SK-N-SH (cell line): ENCODE results near the gene FMO1. TPM values are rescaled to one million over a fixed set of nuclear protein-coding genes. Genes with fewer than 3 reads are reported as not detected.

Experiments
- CTCF ChIA-PET: fragments of 300-600, 350-600 bp; formaldehyde crosslinking; extraction: SDS; loops from one replicate; lab custom pipeline; 2021; lab: Yijun Ruan, JAX
- POLR2A ChIA-PET: fragments of 350-600 bp; sonication (Branson Sonifier 250); formaldehyde crosslinking; extraction: SDS; loops from one replicate; lab custom pipeline; 2020; ENCODE audit warnings: antibody characterized with exemption, inconsistent platforms; lab: Yijun Ruan, JAX
- DNase-seq: peaks from one replicate; pipeline ENCODE4 v3.0.0; 2012
- H2AFZ ChIP-seq: fragments of 200-600 bp; sonication (generic); 2 replicates; pipeline ENCODE4 v1.8.1; 2016; ENCODE audit warnings: antibody characterized with exemption, mild to moderate bottlenecking, low read depth
- H3F3A ChIP-seq: fragments of 200-600 bp; sonication (generic); replicated peaks from 2 replicates; pipeline ENCODE3; 2016; ENCODE audit warnings: antibody characterized with exemption, mild to moderate bottlenecking; ENCODE audit not compliant: insufficient read depth
- H3K27ac ChIP-seq, 2 experiments: fragments of 200-500 bp in 1 of 2; fragments of 200-600 bp in 1 of 2; sonication (Bioruptor generic) in 1 of 2; sonication (generic), shearing (Covaris generic) in 1 of 2; 2 replicates each; pipeline versions ENCODE4 v1.5.1 to v1.6.1; 2014 to 2016; ENCODE audit warnings: low read depth in 2 of 2, inconsistent platforms in 1 of 2, low read length in 1 of 2, mild to moderate bottlenecking in 1 of 2, mixed read lengths in 1 of 2
- H3K27me3 ChIP-seq: fragments of 200-600 bp; sonication (generic), shearing (Covaris generic); 2 replicates; pipeline ENCODE4 v1.6.1; 2016; ENCODE audit warnings: mixed run types; ENCODE audit not compliant: insufficient read depth
- H3K36me3 ChIP-seq, 2 experiments: fragments of 200-500 bp in 1 of 2; fragments of 200-600 bp in 1 of 2; sonication (Bioruptor generic) in 1 of 2; sonication (generic) in 1 of 2; replicated peaks in 1 of 2; 2 replicates each; pipeline versions ENCODE3 to v1.5.1; 2014 to 2016; ENCODE audit warnings: low read length in 1 of 2, mild to moderate bottlenecking in 1 of 2; ENCODE audit not compliant: insufficient read depth in 2 of 2, control insufficient read depth in 1 of 2
- H3K4me1 ChIP-seq, 2 experiments: fragments of 200-500 bp in 1 of 2; fragments of 200-600 bp in 1 of 2; sonication (Bioruptor generic) in 1 of 2; sonication (generic), shearing (Covaris generic) in 1 of 2; 2 replicates each; pipeline versions ENCODE4 v1.5.1 to v1.6.1; 2014 to 2016; ENCODE audit warnings: low read depth in 1 of 2, low read length in 1 of 2, mixed run types in 1 of 2; ENCODE audit not compliant: insufficient read depth in 2 of 2, control insufficient read depth in 1 of 2
- H3K4me2 ChIP-seq: fragments of 200-600 bp; sonication (generic), shearing (Covaris generic); 2 replicates; pipeline ENCODE4 v1.6.1; 2017; ENCODE audit warnings: mixed run types
- H3K4me3 ChIP-seq, 2 experiments: fragments of 200-500 bp in 1 of 2; fragments of 200-600 bp in 1 of 2; sonication (Bioruptor generic) in 1 of 2; sonication (generic), shearing (Covaris generic) in 1 of 2; 2 replicates each; pipeline versions ENCODE4 v1.5.1 to v1.8.1; 2014 to 2016; ENCODE audit warnings: low read depth in 2 of 2, inconsistent platforms in 1 of 2, low read length in 1 of 2, mild to moderate bottlenecking in 1 of 2, mixed read lengths in 1 of 2, moderate library complexity in 1 of 2
- H3K79me2 ChIP-seq: fragments of 200-600 bp; sonication (generic); 2 replicates; pipeline ENCODE4 v1.8.1; 2017; ENCODE audit warnings: mild to moderate bottlenecking; ENCODE audit not compliant: insufficient read depth
- H3K9ac ChIP-seq: fragments of 200-600 bp; sonication (generic); 2 replicates; pipeline ENCODE4 v1.6.1; 2017; ENCODE audit warnings: mixed run types
- H3K9me2 ChIP-seq: fragments of 200-600 bp; sonication (generic); 2 replicates; pipeline ENCODE4 v1.6.1; 2017; ENCODE audit warnings: mixed run types
- H3K9me3 ChIP-seq: fragments of 200-600 bp; sonication (generic); 2 replicates; pipeline ENCODE4 v1.6.1; 2017; ENCODE audit warnings: mixed run types, mild to moderate bottlenecking, moderate library complexity
- H4K20me1 ChIP-seq: fragments of 200-600 bp; sonication (generic); 2 replicates; pipeline ENCODE4 v1.6.1; 2017; ENCODE audit warnings: mild to moderate bottlenecking, mixed run types; ENCODE audit not compliant: insufficient read depth
- GATA2 ChIP-seq: sonication (generic); formaldehyde crosslinking; IDR thresholded peaks from 2 replicates; pipeline ENCODE4 v1.5.0; 2020; ENCODE audit warnings: mild to moderate bottlenecking, missing genetic modification reagents
- MXI1 ChIP-seq: IDR thresholded peaks from 2 replicates; pipeline ENCODE4 v1.6.1; 2012; ENCODE audit warnings: mild to moderate bottlenecking, low read depth, low read length, improper control_type of control experiment
- NFIC ChIP-seq: IDR thresholded peaks from 2 replicates; pipeline ENCODE4 v1.4.0; 2012; ENCODE audit warnings: borderline replicate concordance
- RCOR1 ChIP-seq: fragments of 150-350 bp; IDR thresholded peaks from 2 replicates; pipeline ENCODE4 v1.6.1; 2017; ENCODE audit warnings: antibody characterized with exemption, low read length
- SIN3A ChIP-seq: IDR thresholded peaks from 2 replicates; pipeline ENCODE4 v1.6.1; 2012; ENCODE audit warnings: low read depth, mild to moderate bottlenecking, low read length, moderate library complexity, borderline replicate concordance
- SMC3 ChIP-seq: IDR thresholded peaks from 2 replicates; pipeline ENCODE4 v1.6.1; 2012; ENCODE audit warnings: low read depth, low read length, improper control_type of control experiment
- TAF1 ChIP-seq: IDR thresholded peaks from 2 replicates; pipeline ENCODE4 v1.6.1; 2012; ENCODE audit warnings: low read depth, mild to moderate bottlenecking, low read length, moderate library complexity, borderline replicate concordance
- TCF12 ChIP-seq: IDR thresholded peaks from 2 replicates; pipeline ENCODE4 v1.4.0; 2012
- YY1 ChIP-seq: IDR thresholded peaks from 2 replicates; pipeline ENCODE4 v1.4.0; 2012; ENCODE audit warnings: low read depth, mild to moderate bottlenecking
- WGBS: methylation state at CpG from one replicate; pipeline ENCODE4 v1.1.6; 2017; ENCODE audit warnings: low lambda C conversion rate; 5-methylcytosine and 5-hydroxymethylcytosine counted together
- polyA plus RNA-seq, 3 experiments: library from polyadenylated mRNA; depleted of rRNA; stranded (reverse); fragments of >200 nt; gene quantifications; 2 replicates each; pipeline ENCODE4 v1.2.3, GENCODE V29; 2012
- TF ChIP-seq, protein P1 (sequence below): IDR thresholded peaks from 2 replicates; pipeline ENCODE4; 2012
- TF ChIP-seq, protein P2 (sequence below): fragments of 150-350 bp; IDR thresholded peaks from 2 replicates; pipeline ENCODE4 v1.6.1; 2016; ENCODE audit warnings: mild to moderate bottlenecking, low read depth, low read length
- TF ChIP-seq, protein P3 (sequence below): IDR thresholded peaks from 2 replicates; pipeline ENCODE4 v1.4.0; 2012; ENCODE audit warnings: low read depth

Gene FMO1
- polyA plus RNA-seq, 1 of the 3 experiments (the other 2 are of a cell fraction) = not detected

DNA sequence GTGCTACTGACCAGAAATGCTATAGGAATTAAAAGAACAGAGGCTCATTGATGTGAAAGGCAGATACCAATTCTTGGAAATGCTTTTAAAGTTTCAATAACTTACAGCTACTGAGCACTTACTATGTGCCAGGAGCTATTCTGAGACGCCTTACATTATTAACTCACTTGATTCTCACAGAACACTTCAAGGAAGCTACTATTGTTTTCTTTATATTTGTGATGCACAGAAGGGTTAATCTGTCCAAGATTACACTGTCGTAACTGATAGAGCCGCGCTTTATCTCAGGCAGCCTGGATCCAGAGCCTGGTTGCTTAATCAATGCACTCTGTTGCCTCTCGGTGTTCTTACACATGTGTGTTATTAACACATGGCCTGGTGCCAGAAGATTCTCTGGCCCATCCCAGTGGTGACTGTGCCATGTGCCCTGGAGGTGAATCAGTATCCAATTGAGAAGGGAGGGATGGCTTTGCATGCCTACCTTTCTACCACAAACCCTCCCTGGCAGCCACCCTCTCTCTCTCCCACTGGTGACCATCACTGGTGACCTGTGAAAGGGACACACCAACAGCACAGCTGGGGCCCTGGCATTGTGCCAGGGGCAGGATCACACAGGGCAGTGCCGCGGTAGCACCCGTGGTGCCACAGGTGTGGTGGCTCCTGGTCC is 8.8 kb downstream of the FMO1 start:
- CTCF ChIA-PET = interaction anchor here (1.6 to 4.0 kb wide), 2 partner anchors 12 to 57 kb away, joined by 9 to 22 read pairs; partner anchors contain the start of gene FMO4
- DNase-seq = peak; percentile 49

DNA sequence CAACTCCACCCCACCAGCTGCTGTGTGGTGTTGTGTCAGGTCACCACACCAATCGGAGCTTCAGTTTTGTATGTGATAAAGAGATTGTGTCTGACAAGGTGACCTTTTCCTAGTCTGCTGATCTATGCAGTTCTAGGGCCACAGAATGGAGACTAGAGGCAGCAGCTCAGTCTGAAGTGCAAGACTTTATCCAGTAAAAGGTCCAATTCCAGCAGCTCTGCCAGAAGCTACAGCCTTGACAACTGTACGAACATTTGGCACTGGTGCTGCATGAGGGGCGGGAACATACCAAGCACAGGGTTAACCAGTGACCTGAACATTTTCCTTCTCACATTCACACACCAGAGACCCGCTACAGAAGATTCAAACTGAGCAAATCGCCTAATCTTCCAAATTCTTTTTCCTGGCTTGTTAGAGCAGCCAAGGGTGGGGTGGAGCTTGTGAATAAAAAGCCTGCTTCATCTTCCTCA is 9.3 kb downstream of the FMO1 start:
- Histone ChIP-seq H3K9ac (no peak overlapping the region), H3K79me2 (no peaks in the 10 kb centered on the region), H3K9me3 (no peaks in the 10 kb centered on the region), H3K27ac (no peak overlapping the region), H4K20me1 (no peaks in the 10 kb centered on the region), H3K4me3 (no peak overlapping the region), H3K4me2 (no peak overlapping the region), H3K36me3 (peaks cover 0 to 3% of the 10 kb centered on the region in 2 experiments), H3K4me1 (peaks cover 0 to 6% of the 10 kb centered on the region in 2 experiments; a peak in 2 of 4 replicates), H2AFZ (no peak overlapping the region), H3K27me3 (peaks cover 67% of the 10 kb centered on the region; the same call in 1 of the 2 replicates), H3K9me2 (no peaks in the 10 kb centered on the region), H3F3A (peaks cover 7% of the 10 kb centered on the region)
- 15% methylated on average over 5 of the region's 5 CpGs for whole genome bisulfite sequencing
- TF ChIP-seq TAF1 (no peak), SMC3 (no peak), YY1 (no peak), GATA2 (CRISPR knock-in tag) (no peak), SIN3A (no peak), RCOR1 (no peak), MXI1 (no peak), TCF12 (no peak)
- TF ChIP-seq, protein P1, sequence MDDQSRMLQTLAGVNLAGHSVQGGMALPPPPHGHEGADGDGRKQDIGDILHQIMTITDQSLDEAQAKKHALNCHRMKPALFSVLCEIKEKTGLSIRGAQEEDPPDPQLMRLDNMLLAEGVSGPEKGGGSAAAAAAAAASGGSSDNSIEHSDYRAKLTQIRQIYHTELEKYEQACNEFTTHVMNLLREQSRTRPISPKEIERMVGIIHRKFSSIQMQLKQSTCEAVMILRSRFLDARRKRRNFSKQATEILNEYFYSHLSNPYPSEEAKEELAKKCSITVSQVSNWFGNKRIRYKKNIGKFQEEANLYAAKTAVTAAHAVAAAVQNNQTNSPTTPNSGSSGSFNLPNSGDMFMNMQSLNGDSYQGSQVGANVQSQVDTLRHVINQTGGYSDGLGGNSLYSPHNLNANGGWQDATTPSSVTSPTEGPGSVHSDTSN = no peak
- CTCF ChIA-PET = interaction anchor here (1.6 to 4.0 kb wide), 2 partner anchors 12 to 56 kb away, joined by 9 to 22 read pairs; partner anchors contain the start of gene FMO4
- POLR2A ChIA-PET = no interaction called here
- DNase-seq = no peak

More for the DNA sequence above, 8.8 kb downstream of the FMO1 start:
- Histone ChIP-seq H3K27ac (no peak overlapping the region), H3K79me2 (no peaks in the 10 kb centered on the region), H3K9me3 (no peaks in the 10 kb centered on the region), H3K4me1 (peaks cover 0 to 6% of the 10 kb centered on the region in 2 experiments; a peak in 2 of 4 replicates), H4K20me1 (no peaks in the 10 kb centered on the region), H3K27me3 (peaks cover 67% of the 10 kb centered on the region; the same call in 1 of the 2 replicates), H3K9me2 (no peaks in the 10 kb centered on the region), H2AFZ (no peak overlapping the region), H3F3A (peaks cover 7% of the 10 kb centered on the region), H3K4me3 (no peak overlapping the region), H3K4me2 (no peak overlapping the region), H3K36me3 (no peaks in the 10 kb centered on the region), H3K9ac (no peak overlapping the region)
- 18% methylated on average over 8 of the region's 8 CpGs for WGBS
- peak; percentile 22; the same call in 1 of the 2 replicates for TF ChIP-seq NFIC
- TF ChIP-seq, protein P2, sequence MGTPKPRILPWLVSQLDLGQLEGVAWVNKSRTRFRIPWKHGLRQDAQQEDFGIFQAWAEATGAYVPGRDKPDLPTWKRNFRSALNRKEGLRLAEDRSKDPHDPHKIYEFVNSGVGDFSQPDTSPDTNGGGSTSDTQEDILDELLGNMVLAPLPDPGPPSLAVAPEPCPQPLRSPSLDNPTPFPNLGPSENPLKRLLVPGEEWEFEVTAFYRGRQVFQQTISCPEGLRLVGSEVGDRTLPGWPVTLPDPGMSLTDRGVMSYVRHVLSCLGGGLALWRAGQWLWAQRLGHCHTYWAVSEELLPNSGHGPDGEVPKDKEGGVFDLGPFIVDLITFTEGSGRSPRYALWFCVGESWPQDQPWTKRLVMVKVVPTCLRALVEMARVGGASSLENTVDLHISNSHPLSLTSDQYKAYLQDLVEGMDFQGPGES = no peak
- TF ChIP-seq, protein P3, sequence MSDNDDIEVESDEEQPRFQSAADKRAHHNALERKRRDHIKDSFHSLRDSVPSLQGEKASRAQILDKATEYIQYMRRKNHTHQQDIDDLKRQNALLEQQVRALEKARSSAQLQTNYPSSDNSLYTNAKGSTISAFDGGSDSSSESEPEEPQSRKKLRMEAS = no peak
- POLR2A ChIA-PET = no interaction called here
